Prostate gland (tissue), 2 donors: ENCODE measurements around the gene MEG3.

Experiments
- CTCF ChIP-seq, 4 experiments: fragments of 200-600 bp in 2 of 4; fragments of 450-650 bp in 2 of 4; sonication (generic) in 2 of 4; IDR thresholded peaks; 1 replicate in 3 of 4; 2 replicates in 1 of 4; pipeline ENCODE4 v1.5.1; 2016 to 2019; ENCODE audit warnings: antibody characterized with exemption in 4 of 4, mild to moderate bottlenecking in 2 of 4, moderate library complexity in 2 of 4
- POLR2AphosphoS5 ChIP-seq: sonication (generic); formaldehyde crosslinking; IDR thresholded peaks from one replicate; pipeline ENCODE4 v1.6.1; 2017; ENCODE audit warnings: antibody characterized with exemption

GRCh38 chr14:100780646-100781355 lies 45.1 kb upstream of the MEG3 start:
- no peak for TF ChIP-seq CTCF (IDR thresholded peaks at IDR 0.05)
- TF ChIP-seq POLR2AphosphoS5: no peak
